Measurements from ENCODE around the gene NRP1. TPM values are rescaled to one million over a fixed set of nuclear protein-coding genes. Genes with fewer than 3 reads are reported as not detected.

The NRP1 gene
- polyA plus RNA-seq, 2 of the 4 experiments (the other 2 are of a cell fraction): 121 to 259 TPM

- ChIA-PET CTCF (interaction anchor here (1.5 to 7.5 kb wide), 2 partner anchors 12 to 142 kb away, joined by 4 to 107 read pairs; no protein-coding TSS in a partner anchor), POLR2A (no interaction called here)
- Histone ChIP-seq H3K4me3 (no peak overlapping the region), H3K4me1 (peaks cover 12% of the 10 kb centered on the region), H3K9me3 (peaks cover 17% of the 10 kb centered on the region; the same call in 1 of the 3 replicates), H3K4me2 (no peak overlapping the region), H3K27ac (peak overlapping the region in 1 of 2 experiments; percentile 89; a peak in 3 of 6 replicates)
- TF ChIP-seq SREBF2 (IDR thresholded peaks at IDR 0.05) (no peak), HEYL (CRISPR knock-in tag; IDR thresholded peaks at IDR 0.05) (no peak), KDM5A (IDR thresholded peaks at IDR 0.05) (no peak), EHF (CRISPR knock-in tag; IDR thresholded peaks at IDR 0.05) (no peak), ZC3H11A (IDR thresholded peaks at IDR 0.05) (no peak), PHF8 (IDR thresholded peaks at IDR 0.05; ENCODE audit: borderline replicate concordance, low read depth) (no peak), NR3C1 (IDR thresholded peaks at IDR 0.05) (no peak), RARB (CRISPR knock-in tag; IDR thresholded peaks at IDR 0.05) (no peak), FOSL2 (IDR thresholded peaks at IDR 0.05) (no peak), FOSL2 (CRISPR knock-in tag; IDR thresholded peaks at IDR 0.05) (no peak), CEBPB (IDR thresholded peaks at IDR 0.05) (no peak), CTCF (IDR thresholded peaks at IDR 0.05) (no peak), BHLHE40 (IDR thresholded peaks at IDR 0.05; ENCODE audit: low read depth, low read length) (no peak), CHD2 (IDR thresholded peaks at IDR 0.05; ENCODE audit: low read length, partially characterized antibody) (no peak)
- DNase-seq (ENCODE audit: low read depth in 1 of 2, low spot score in 1 of 2): no peak
- 96% methylated on average over 1 of the region's 1 CpG for WGBS (ENCODE audit: missing lambda C conversion rate)
- ATAC-seq: no peak
- FAIRE-seq: no peak
These were observed 183.6 kb downstream of the NRP1 start for GRCh38 chr10:33150889-33151288.

- 92% methylated on average over 2 of the region's 2 CpGs for WGBS (ENCODE audit: missing lambda C conversion rate)
- no peak for TF ChIP-seq SMC3 (IDR thresholded peaks at IDR 0.05)
- no peak for TF ChIP-seq ATOH8 (CRISPR knock-in tag; IDR thresholded peaks at IDR 0.05; ENCODE audit: low read depth)
- TF ChIP-seq POLR2AphosphoS2 (conservative IDR thresholded peaks at IDR 0.05; ENCODE audit: low read length): no peak
- no peak for TF ChIP-seq RCOR1 (IDR thresholded peaks at IDR 0.05; ENCODE audit: low read depth, low read length)
- TF ChIP-seq SREBF2 (IDR thresholded peaks at IDR 0.05): no peak
- TF ChIP-seq KDM1A (IDR thresholded peaks at IDR 0.05; ENCODE audit: low read depth): no peak
- TF ChIP-seq HOXB13 (CRISPR knock-in tag; IDR thresholded peaks at IDR 0.05; ENCODE audit: low read depth): no peak
- no peak for TF ChIP-seq BCL3 (IDR thresholded peaks at IDR 0.05)
- no peak for TF ChIP-seq MYC (IDR thresholded peaks at IDR 0.05; ENCODE audit: borderline replicate concordance, low read length)
- no peak for TF ChIP-seq TP53 (CRISPR knock-in tag; IDR thresholded peaks at IDR 0.05)
- TF ChIP-seq ZNF302 (CRISPR knock-in tag; IDR thresholded peaks at IDR 0.05): no peak
- TF ChIP-seq HMGXB4 (CRISPR knock-in tag; IDR thresholded peaks at IDR 0.05; ENCODE audit: borderline replicate concordance): no peak
- TF ChIP-seq FOSL2 (IDR thresholded peaks at IDR 0.05): no peak
- no peak for TF ChIP-seq FOSL2 (CRISPR knock-in tag; IDR thresholded peaks at IDR 0.05)
- no peak for TF ChIP-seq ESRRA (IDR thresholded peaks at IDR 0.05; ENCODE audit: borderline replicate concordance, low read length)
- Histone ChIP-seq H3K27ac (peak overlapping the region in 1 of 2 experiments; percentile 89; a peak in 3 of 6 replicates), H3K9me3 (peaks cover 17% of the 10 kb centered on the region; the same call in 1 of the 3 replicates), H3K4me1 (peaks cover 6% of the 10 kb centered on the region), H3K4me2 (no peak overlapping the region), H3K4me3 (no peak overlapping the region)
- ATAC-seq: no peak
- DNase-seq (ENCODE audit: low read depth in 1 of 2, low spot score in 1 of 2): no peak
- no peak for FAIRE-seq
- ChIA-PET CTCF (interaction anchor here (1.5 to 7.5 kb wide), 2 partner anchors 12 to 141 kb away, joined by 4 to 107 read pairs; no protein-coding TSS in a partner anchor), POLR2A (no interaction called here)
These were observed 184.3 kb downstream of the NRP1 start for GRCh38 chr10:33150146-33150545.
